Activated CD4-positive, alpha-beta T cell treated with anti-CD3 and anti-CD28 coated beads, Interleukin-2, amount 50 U/mL, for 48 hours (primary cell): ENCODE data around the gene PRKAG2.

Source experiments
- DNase-seq, 2 experiments: peaks; one replicate each; pipeline ENCODE4 v3.0.0-alpha.2; 2020

PRKAG2 gene

DNA sequence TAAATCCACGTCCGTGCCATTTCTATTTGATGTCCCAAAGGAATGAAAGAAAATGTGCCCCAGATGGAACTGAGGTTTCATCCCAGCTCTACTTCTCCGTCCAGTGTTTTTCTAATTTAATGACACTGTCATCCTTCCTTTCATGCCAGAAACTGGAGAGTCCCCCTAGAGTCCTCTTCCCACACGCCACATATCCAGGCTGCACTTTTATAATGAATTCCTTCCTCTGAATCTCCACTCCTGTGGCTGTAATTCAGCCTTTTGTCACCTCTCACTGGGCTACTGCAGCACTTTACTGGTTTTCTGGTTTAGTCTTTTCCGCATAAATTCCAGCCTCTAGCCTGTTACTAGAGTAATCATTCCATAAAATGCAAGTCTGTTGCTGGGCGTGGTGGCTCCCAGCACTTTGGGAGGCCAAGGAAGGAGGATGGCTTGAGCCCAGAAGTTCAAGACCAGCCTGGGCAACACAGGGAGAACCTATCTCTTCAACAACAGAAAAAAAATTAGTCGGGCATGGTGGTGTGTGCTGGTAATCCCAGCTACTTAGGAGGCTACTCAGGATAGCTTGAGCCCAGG is 214.6 kb downstream of the PRKAG2 start:
- no peak for DNase-seq

DNA sequence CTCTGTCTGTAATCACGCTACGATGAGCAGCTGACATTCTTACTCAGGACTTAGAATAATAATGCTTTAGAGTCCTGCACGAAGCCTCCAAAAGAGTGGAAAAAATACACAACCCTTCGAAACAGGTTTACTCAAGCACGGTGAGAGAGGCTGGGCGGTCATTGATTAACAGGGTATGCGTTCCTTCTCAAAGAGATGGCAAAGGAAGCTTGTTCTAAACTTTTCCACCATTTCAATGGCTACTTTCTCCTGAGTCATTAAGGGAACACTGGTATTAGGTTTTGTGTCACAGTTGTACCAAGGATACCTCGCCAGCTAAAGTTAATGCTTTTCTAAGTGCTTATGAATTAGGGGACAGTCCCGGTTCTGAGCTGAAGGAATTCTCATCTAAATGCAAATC is 215.3 kb downstream of the PRKAG2 start:
- DNase-seq: no peak

DNA sequence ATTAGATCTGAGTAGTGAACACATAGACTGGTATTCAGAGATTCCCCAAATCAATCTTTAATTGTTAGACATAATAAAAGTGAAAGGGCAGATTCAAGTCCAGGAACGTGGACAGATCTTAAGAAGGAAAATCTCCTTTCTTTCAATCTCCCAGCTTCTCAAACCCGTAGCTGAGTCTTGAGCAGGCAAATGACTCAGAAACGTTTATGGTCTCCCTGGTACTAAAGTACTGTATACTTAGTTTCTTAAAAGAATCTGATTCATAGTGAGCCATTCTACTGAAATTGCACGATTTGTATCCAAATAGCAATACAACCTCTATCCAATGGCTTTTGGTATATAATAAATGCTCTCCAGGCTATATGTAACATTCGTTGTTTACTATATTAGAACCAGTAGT is 216.8 kb downstream of the PRKAG2 start:
- no peak for DNase-seq

DNA sequence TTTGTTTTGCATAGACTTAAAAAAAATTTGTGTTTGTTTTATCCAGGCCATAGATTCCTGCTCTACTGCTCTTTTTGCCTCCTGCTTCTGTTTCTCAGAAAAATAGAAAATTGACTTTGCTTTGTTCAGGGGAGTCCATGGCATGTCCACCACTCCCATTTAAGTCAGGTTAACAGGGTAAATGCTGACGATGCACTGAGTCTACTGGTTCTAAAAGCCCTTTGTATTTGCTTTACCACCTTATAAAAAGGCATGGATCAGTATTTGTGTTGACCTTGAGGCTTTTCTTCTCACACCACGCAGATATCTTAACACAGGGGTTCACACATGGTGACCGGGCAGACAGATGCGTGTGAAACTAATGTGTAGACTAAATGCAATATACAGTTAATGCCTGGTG is 217.7 kb downstream of the PRKAG2 start:
- no peak for DNase-seq

DNA sequence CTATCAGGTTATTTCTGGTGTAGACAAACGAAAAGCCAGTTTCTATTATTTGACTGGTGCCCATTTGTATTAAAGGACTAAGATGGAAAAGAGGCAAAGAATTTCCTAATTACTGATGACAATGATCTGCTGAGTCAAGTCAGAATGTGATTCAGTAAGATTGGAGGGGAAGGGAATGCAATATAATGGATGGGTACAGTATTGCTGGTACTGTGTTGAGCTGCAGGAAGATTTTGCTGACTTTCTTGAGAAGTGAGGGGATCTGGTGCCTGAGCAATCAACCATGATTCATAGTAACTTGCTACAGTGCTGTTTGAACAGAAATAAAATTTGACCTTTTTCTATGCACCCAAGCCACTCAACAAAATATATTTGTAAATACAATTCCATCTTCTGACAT is 218.1 kb downstream of the PRKAG2 start:
- no peak for DNase-seq

DNA sequence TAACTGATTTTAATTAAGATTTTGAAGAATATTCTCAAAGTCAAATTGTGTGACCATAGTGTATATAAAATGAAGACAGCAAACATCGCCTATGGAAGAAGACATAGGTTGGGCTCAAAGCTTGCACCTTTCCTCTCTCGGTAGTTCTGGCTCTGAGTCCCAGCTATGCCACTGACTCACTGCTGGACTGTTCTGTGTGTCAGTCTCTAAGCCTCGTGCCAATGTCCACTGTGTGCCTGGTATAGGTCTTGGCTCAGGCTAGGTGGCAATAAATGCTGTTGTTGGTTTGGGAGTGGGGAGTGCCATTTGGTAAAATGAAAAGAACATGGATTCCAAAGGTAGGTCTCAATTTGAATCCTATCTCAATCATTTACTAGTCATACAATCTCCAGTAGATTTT is 219.7 kb downstream of the PRKAG2 start:
- no peak for DNase-seq

DNA sequence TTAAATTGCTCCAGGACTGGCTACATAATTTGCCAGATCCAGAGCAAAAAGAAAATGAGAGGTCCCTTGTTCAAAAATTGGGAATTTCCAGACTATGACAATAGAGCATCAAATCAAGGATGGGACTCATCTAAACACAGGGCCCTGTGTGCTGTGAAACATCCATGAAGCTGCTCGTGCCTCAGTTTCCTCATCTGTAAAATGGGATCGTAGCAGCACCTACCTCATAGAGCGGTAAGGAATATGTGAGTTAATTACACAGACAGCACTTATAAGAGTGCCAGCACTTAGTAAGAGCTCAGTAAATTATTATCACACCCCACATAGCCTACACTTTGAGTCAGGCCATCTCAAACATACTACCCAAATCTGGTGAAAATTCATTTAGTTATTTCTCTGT is 221.4 kb downstream of the PRKAG2 start:
- DNase-seq: no peak

DNA sequence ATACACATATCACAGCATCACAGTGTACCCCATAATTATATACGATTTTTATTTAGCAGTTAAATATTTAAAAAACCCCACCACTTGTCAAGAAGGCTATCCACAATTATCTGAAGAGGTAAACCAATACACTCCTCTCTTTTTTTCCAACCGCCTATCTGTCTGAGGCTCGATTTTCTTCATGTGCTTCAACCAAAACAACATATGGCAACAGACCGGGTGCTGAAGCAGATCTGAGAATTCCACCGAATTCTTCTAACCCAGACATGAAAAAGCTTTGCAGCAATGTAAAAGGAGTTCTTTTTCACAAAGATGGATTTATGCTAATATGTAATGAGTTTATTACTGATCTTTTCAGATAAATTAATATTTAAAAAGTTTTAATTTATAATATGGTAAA is 224.8 kb downstream of the PRKAG2 start:
- no peak for DNase-seq

DNA sequence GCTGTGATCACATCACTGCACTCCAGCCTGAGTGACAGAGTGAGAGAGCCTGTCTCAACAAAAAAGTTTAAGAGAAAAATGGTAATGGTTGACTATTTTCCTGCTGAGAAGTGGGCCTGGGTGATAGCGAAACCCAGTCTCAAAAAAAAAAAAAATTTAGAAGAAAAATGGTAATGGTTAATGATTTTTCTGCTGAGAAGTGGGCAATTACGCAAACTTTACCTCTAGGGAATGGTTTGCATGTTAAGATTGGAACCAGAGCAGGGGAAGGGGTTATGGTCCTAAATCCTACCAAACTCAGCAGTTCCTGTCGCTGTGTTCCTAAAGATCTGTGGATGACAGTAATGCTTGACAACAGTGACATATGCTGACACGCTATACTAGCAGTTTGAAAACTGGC is 226.8 kb downstream of the PRKAG2 start:
- DNase-seq: no peak

DNA sequence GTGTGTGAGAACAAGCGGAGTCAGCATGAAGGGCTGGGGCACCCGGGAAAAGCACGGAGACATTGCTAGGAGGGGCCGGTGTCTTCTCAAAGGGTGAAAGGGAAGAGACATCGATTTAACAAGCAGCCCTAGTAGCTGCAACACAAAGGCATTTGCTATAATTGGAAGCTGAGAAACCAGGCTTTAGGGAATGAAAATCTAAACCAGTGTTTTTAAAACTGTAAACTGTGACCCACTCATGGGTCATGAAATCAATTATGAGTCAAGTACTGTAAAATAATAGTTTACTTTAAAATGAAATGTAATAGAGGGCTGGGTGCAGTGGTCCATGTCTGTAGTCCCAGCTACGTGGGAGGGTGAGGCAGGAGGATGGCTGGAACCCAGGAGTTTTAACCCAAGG is 228.5 kb downstream of the PRKAG2 start:
- no peak for DNase-seq

DNA sequence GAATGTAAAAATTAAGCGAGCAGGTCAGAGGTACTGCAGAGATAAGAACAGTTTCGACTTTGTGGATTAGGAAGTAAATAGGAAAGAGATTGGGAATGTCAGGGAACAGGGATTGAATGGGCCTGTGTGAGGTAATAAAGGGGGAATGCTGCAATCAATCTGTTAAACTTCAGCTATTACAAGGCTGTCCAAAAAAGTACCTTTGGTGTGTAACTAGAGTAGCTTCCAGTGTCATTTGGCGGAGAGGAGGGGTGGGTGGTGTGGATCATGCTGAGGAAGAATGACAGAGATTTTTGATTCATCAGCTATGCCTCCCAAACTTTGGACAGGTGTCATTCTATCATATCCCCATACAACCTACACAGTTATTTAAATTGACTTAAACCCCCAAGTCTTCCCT is 229.0 kb downstream of the PRKAG2 start:
- no peak for DNase-seq

DNA sequence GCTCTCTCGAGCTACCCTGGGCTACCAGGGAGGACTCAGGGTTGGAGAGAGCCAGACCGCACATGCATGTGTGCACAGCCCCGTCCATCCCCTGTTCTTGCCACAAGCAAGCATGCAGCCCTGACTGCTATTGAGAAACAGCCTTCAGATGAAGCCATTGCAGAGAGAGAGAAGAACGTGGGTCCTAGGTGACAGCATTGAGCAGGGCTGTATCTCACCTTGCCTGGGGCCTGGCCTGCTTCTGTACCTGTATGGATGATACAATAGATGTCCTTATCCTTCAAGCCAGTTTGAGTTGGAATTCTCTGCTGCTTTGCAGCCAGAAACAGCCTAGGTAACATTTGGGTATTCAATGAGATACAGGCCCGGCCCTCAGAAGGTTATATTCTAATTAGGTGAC is 229.9 kb downstream of the PRKAG2 start:
- DNase-seq: no peak

DNA sequence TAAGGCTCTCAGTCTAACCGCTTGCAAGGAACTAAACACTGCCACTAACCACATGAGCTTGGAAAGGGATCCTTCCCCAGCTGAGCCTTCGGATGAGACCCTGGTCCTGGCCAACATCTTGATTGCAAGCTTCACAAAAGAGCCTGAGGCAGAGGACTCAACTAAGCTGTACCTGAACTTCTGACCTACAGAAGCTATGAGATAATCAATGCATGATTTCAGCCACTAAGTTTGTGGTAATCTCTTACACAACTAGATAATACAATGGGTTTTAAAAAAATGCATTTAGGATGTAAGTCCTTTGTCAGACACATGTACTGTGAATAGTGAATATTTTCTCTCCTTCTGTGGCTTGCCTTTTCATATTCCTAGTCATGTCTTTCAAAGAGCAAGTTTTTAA is 231.6 kb downstream of the PRKAG2 start:
- no peak for DNase-seq

DNA sequence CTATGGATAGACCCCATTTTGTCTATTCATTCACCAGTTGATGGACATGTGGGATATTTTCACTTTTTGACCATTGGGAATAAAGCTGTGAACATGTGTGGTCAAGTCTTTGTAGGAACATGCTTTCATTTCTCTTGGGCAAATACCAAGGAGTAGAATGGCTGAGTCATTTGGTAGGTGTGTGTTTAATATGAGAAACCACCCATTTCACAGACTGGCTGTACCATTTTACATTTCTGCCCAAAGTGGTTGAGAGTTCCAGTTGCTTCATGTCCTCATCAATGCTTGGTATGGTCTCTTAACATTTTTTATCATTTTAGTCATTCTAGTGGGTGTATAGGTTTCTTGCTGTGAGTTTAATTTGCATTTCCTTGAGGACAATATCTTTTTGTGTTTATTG is 232.4 kb downstream of the PRKAG2 start:
- DNase-seq: no peak

DNA sequence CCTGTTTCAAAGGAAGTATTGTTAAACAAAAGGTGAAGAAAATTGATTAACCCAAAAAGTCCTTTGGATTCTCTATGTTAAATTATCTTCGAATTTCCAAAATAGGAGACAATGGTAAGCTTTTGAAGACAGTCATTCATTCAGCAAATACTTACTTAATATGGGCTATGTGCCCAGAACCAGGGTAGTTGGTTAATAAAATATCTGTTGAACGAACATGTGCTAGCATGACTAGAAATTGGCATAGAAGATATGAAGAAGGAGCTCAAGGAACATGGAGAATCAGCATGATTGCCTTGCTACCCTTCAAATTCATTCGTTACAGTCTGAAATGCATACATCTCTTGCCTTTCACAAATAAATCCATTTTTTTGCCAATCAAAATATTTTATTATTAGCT is 234.2 kb downstream of the PRKAG2 start:
- no peak for DNase-seq

DNA sequence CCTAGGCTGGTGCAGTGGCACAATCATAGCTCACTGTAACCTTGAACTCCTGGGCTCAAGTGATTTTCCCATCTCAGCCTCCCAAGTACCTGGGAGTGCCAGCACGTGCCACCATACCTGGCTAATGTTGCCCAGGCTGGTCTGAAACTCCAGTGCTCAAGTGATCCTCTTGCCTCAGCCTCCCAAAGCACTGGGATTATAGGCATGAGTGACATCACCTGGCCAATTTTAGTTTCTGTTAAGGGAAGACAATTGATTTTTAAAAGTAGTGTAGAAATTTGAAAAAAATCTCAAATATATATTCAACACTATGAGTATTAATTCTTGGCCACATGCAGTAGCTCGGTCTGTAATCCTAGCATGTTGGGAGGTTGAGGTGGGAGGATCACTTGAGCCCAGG is 235.3 kb downstream of the PRKAG2 start:
- no peak for DNase-seq

DNA sequence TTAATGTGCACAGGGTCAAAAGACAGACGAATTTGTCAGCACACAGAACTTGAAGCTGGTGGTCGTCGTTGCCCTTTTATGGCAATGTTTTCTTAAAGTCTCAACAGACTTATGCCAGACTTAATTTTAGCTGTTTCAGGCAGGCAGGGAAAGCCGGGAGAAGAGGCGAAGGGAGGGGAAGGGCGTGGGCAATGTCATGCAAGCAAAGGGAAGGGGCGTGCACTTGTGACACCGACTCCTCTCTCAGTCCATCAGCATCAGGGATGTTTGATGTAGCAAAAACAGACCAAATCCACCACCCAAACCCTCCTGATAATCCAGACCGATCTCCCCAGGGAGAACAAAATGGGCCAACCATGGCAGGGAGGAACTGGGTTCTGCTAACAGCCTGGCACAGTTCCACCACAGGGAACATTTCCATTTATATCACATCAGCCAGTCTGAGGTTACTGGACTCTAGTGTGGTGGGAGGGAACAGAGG is 239.1 kb downstream of the PRKAG2 start:
- DNase-seq: no peak

DNA sequence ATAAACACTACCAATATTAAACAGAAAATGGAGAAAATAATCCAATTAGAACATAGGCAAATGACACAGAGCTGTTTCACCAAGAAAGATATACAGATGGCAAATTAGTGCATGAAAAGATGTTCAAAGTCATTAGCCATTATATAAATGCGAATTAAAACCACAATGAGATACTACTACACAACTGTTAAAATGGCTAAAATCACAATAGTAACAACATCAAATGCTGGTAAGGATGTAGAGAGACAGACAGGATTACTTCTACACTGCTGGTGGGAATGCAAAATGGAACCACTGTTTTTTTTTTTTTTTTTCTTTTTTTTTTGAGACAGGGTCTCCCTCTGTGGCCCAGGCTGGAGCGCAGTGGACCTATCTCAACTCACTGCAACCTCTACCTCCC is 242.3 kb downstream of the PRKAG2 start:
- no peak for DNase-seq

DNA sequence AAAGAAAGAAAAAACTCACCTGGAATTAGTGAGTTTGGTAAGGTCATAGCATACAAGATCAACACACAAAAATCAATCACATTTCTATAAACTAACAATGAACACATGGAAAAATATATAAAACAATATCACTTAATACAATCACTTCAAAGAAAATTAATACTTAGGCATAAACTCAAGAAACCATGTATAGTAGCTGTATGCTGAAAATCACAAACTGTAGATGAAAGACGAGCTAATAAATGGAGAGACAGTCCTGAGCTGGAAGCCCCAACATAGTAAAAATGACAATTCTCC is 243.5 kb downstream of the PRKAG2 start:
- no peak for DNase-seq

DNA sequence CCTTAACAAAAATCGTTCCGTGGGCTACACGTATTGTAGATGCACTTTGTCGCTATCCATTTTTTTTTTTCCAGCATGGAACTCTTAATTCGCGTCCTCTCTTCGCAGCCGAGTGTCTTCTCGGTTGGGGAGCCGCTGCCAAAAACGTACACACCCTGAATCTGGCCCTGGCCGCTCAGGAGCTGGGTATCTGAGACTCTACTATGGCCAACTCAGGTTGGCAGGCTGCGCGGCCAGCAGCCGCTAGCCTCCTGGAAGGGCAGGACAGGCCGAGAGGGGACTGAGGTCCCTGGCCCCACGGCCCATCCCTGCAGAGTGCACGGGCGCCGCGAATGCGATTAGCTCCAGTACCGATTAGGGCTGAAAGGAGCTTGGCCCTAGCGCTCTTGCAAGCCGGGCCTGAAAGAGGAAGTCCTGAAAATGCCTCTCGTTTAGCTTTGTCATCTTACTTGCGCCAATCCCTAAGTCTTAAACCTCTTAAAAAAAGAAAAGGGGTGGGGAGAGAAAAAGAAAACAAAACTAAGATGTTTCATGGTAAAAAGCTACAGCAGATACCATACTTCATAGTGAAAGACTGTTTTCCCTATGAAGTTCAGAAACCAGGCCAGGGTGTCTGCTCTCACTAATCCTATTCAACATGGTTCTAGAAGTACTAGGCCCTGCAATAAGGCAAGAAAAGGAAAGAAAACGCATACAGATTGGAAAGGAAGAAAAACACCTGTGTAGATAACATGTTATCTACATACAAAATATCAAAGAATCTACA is 244.0 kb downstream of the PRKAG2 start:
- peak; percentile 48 to 55 for DNase-seq

DNA sequence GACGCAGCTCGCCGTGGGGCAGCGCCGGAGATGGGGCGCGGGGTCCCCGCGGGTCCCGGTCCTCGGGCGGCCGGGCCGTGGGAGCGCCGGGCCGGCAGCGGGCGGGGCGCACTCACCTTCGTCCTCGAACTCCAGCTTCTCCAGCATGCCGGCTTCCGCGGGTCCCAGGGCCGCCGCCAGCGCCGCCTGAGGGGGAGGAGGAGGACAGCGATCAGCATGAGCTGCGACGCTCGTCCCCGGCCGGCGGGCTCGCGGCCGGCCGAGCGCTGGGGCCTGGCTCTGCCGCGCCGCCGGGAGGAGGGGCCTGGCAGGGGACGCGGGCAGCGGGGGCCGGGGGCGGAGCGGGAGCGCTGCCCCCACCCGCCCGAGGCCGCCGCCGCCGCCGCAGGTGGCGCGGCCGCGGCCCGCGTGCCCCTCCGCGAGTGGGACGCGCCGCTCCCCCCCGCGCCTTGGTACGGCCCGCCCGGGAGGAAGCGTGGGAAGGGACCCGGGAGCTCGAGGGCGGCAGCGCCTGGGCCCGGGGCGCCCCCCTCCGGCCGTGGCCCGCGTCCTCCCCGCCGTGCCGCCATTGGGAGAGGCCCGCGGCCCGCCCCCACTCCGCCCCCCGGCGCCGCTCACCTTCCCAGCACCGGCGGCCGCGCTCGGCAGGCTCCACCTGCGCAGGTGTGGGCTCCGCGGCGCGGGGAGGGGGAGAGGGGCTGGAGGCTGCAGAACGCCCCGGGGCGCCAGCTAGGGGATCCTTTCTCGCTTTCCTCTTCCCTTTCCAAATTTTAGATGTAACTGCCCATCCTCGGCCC is 244.8 kb downstream of the PRKAG2 start:
- DNase-seq: peak; percentile 84 to 88

DNA sequence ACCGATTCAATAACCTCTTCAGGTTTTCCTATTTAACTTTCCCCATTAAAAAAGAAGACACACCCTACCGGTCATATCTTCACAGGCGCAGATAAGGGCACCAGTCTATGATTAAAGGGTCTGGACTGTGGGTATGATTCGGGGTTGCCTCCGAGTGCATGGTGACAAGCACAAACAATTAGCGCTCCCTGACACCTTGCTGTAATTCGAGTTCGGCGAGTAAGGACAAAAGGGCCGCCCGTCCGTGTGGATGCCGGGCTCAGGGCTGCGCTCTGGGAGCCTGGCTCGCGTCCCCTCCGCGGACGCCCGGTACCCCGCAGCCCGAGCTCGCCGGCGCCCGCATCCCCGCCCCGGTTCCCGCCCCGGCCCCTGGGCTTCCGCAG is 245.4 kb downstream of the PRKAG2 start:
- no peak for DNase-seq

DNA sequence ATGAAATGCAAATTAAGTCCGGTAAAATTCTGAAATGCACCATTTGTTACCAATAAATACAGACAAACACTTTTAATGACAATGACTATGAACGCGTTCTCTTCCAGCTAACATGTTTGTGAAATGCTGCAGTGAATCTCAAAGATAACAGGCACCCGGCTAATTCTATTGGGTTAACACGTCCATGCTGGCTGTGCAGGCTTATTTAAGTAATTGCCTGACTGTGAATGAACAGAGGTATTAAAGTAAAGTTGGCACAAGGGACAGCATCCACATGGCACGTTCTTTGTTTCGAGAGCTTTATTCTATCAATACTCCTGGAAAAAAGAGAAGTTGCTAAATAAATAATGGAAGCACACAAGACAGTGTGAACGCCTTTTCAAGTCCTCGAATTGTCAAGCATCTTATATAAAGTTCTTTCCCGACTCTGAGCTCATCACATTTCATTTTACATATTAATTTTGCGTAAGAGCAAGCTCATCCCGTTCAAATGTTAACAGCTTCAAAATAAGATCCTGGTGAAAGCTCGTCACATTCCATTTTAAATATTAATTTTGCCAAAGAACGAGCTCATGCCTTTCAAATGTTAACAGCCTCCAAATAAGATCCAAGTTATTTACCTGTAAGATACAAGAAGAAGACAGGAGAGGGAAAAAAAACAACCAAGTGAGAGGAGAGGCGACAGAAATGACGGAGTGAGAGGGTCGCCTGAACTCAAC is 245.9 kb downstream of the PRKAG2 start:
- no peak for DNase-seq

DNA sequence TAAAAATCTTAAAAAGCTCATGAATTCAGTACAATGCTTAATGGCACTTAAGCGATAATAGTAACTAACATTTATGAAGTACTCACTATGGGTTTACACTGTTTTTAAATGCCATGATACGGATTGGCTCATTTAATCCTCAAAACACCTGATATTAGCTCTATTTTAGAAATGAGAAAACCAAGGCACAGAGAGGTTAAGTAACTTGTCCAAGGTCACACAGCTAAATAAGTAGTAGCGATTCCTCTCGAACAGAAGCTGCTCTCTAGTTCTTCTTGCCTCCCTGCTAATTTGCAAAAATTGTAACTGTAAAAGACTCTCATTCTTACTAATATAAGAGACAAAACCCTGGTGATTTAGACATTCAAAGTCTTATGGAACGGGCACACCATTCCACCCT is 246.6 kb downstream of the PRKAG2 start:
- no peak for DNase-seq
